PFSK-1 (cell line): ENCODE measurements around the gene TMEM61.

Source experiments
- FOXP2 ChIP-seq: optimal IDR thresholded peaks from 2 replicates; pipeline ENCODE3; 2011; ENCODE audit warnings: borderline replicate concordance, control low read depth, inconsistent platforms; ENCODE audit not compliant: insufficient read depth; ENCODE audit errors: extremely low read length, extremely low read depth
- POLR2AphosphoS5 ChIP-seq: IDR thresholded peaks from 2 replicates; pipeline ENCODE4 v1.6.1; 2012; ENCODE audit warnings: low read depth, mild to moderate bottlenecking, control low read depth, low read length, moderate library complexity
- REST ChIP-seq, 2 experiments: IDR thresholded peaks; 2 replicates each; pipeline versions ENCODE4 v1.6.1 to v1.8.0; 2011 to 2012; ENCODE audit warnings: low read depth in 2 of 2, low read length in 2 of 2, control low read depth in 1 of 2, inconsistent platforms in 1 of 2, mild to moderate bottlenecking in 1 of 2, moderate library complexity in 1 of 2; ENCODE audit not compliant: insufficient read depth in 1 of 2
- SIN3A ChIP-seq: IDR thresholded peaks from 2 replicates; pipeline ENCODE4 v1.6.1; 2012; ENCODE audit warnings: mild to moderate bottlenecking, low read length, moderate library complexity, borderline replicate concordance; ENCODE audit not compliant: insufficient read depth
- TAF1 ChIP-seq: IDR thresholded peaks from 2 replicates; pipeline ENCODE4 v1.6.1; 2012; ENCODE audit warnings: low read length, control low read depth, borderline replicate concordance; ENCODE audit not compliant: insufficient read depth

Gene TMEM61

GRCh38 chr1:54970901-54971300 lies 9.5 kb upstream of the TMEM61 start:
- TF ChIP-seq POLR2AphosphoS5 (no peak), SIN3A (no peak), FOXP2 (no peak), REST (IDR thresholded peaks at IDR 0.05; ENCODE audit: insufficient read depth in 1 of 2, low read depth in 2 of 2, low read length in 2 of 2) (no peak), TAF1 (no peak)

- TF ChIP-seq FOXP2, result no peak
These were observed 9.1 kb upstream of the TMEM61 start for GRCh38 chr1:54971317-54971791.

GRCh38 chr1:54972436-54972835 lies 8.0 kb upstream of the TMEM61 start:
- TF ChIP-seq SIN3A (no peak), TAF1 (no peak), FOXP2 (no peak), POLR2AphosphoS5 (no peak), REST (IDR thresholded peaks at IDR 0.05; ENCODE audit: insufficient read depth in 1 of 2, low read depth in 2 of 2, low read length in 2 of 2) (no peak)

DNA sequence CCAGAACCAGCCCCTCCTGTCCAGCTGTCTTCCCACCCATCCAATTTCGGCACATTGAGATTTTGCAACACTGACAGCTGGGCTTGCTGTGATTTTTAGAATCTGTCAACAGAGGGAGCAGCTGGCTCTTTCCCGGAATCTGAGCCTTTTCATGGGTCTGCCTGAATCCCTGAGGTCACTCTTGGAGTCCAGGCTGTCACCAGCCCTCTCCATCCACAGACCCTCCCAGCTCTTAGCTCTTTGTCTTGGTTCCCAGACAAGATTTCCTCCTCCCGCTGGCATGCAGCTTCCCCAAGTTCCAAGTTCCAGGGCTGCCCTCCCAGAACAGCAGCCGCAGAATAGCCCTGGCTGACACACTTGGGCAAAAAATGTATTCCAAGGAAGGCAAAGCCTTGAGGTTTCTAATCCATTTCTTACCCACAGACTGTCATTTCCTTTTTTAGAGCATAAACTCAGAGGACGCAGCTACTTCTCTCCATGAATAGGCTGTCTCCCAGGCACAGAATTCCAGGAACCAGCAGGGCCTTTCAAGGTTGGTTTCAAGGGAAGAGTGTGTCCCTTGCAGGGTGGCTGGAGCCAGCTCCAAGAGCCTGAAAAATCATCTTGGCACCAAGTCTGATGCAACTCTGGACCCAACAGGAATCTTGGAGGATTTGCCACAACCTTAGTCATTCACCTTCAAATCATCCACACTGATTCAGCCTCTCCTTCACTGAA lies 7.1 kb upstream of the TMEM61 start:
- no peak for TF ChIP-seq SIN3A
- TF ChIP-seq FOXP2, result no peak
- no peak for TF ChIP-seq POLR2AphosphoS5
- TF ChIP-seq REST (IDR thresholded peaks at IDR 0.05; ENCODE audit: insufficient read depth in 1 of 2, low read depth in 2 of 2, low read length in 2 of 2), result no peak
- TF ChIP-seq TAF1, result no peak

- no peak for TF ChIP-seq POLR2AphosphoS5
- TF ChIP-seq FOXP2, result no peak
- no peak for TF ChIP-seq REST (IDR thresholded peaks at IDR 0.05; ENCODE audit: insufficient read depth in 1 of 2, low read depth in 2 of 2, low read length in 2 of 2)
- no peak for TF ChIP-seq TAF1
- TF ChIP-seq SIN3A, result no peak
These were observed 4.9 kb upstream of the TMEM61 start for GRCh38 chr1:54975356-54976108.
